Measurements from ENCODE around the gene NPAS3.

Gene NPAS3

DNA sequence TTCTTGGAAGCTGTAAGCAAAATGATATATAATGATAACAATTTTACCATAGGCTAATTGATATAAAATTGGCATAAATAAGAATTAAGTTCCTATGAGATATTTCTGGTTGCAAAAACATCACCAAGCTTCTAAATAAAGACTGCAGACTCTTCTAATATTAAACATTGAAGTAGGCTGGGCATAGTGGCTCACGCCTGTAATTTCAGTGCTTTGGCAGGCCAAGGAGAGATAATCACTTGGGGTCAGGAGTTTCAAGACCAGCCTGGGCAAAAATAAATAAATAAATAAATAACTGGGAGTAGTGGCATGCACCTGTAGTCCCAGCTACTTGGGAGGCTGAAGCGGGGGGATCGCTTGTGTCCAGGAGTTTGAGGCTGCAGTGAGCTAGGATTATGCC, 71.8 kb downstream of the NPAS3 start:
- no peak for DNase-seq (ENCODE audit: low read depth in 2 of 2)

DNA sequence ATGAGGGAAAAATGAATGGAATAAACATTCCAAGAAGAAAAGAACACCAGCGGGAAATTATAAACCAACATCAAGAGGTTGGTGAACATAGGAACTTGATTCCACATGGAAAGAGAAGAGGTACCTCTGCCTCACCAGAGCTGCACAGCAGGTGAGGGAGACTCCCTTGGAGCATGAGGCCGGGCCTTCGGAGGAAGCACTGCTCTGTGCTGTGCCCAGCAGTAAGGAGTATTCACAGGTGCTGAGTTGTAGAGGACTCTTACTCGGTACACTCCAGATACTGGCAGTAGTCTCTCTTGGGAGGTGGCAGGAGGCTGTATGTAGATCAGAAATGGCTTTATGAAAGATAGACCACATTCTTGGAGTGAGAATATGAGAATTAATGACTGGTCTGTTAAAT, 76.0 kb downstream of the NPAS3 start:
- DNase-seq (ENCODE audit: low read depth in 2 of 2) = no peak

DNA sequence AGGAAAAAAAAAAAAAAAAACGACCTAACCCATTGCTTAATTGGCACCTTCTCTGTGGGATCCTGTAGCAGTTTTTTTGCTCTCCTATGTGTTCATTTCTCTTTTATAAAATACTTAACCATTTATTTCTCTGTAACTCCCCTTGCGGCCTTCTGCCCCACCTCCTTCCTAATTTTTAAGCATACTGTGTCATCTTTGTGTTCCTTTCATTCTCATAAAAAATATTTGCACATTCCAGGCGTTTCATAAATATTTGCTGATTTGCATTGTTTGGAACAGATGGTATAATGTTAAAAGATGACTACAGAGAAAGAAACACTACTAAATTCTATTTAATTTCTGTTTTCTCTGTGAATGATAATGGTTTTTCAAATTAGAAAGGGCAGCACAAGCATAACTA, 77.9 kb downstream of the NPAS3 start:
- DNase-seq (ENCODE audit: low read depth in 2 of 2) = no peak

DNA sequence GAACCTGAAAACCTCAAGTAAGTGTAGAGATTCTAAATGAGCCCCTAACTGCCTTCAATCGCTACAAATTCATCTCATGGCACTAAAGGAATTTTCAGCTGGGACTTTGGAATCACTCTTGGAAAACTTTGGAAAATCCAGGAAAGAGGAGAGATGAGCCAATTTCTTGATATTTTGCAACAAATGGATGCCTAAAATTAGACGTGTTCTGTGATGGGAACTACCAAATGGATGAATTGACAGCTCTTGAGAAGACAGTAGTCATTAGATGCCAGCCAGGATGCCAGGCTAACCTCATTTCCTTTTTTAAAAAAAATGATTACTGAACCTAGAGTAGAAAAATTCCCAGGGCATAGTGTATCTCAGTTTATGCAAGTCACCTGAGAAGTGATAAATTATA, 78.3 kb downstream of the NPAS3 start:
- no peak for DNase-seq (ENCODE audit: low read depth in 2 of 2)

DNA sequence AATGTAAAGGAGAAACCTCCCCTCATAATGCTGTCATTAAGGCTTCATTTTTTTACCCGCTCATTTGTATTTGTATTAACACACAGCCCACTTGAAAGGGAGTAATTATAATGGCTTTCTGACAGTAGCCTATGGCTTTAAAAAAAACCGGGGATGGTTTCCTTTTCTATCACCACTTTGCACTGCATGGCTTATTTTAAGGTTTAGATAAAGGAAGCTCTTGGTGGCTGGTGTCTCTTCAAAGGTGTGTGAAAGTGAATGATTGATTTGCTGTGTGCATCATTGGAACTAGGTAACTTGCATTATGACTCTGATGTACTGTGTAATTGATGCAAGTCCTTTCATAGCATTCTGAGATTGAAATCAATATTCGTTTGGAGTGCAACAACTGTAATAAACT, 80.7 kb downstream of the NPAS3 start:
- no peak for DNase-seq (ENCODE audit: low read depth in 2 of 2)

DNA sequence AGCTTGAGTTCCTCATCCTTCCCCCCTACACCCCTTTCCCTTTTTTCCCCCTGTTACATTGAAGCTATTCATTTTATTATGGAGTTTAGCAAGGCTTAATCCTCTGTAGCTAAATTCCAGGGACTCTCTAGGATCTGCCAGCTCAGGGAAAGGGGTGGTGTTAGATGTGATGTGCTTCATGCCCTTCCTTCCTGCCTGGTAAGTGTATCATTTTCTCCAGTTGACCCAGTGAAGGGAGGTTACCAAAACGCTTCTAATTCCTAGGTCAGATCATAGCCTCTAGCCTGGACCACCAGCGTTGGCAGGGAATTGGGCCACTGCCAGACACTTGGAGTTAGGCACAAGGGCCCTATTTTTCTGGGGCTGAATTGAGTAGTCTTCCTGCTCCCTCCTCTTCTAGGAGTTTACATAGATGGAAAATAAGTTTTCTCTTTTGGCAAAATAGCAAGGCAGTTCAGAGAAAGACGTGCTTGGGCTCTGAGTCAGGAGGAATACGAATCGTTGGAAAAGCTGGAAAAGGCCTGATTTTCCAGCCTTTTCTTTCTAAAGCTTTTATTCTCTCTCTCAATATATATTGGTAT, 88.3 kb downstream of the NPAS3 start:
- no peak for DNase-seq (ENCODE audit: low read depth in 2 of 2)

DNA sequence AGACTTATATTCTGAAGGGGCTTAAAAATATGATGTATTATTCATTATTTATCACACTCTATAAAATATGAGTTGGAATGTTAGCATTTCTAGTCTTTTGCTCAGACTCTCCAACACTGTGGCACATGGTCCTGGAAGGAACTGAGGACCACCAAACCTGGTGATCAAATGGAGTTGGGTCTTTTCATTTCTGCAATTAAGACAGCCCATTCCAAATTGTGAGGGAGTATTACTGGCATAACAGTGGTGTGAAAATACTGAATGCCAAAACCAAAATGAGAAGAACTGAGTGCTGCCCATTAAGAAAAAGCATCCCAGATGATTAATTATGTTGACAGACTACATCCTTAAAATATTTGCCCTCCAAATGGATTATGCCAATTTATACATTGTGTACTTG, 90.8 kb downstream of the NPAS3 start:
- no peak for DNase-seq (ENCODE audit: low read depth in 2 of 2)

DNA sequence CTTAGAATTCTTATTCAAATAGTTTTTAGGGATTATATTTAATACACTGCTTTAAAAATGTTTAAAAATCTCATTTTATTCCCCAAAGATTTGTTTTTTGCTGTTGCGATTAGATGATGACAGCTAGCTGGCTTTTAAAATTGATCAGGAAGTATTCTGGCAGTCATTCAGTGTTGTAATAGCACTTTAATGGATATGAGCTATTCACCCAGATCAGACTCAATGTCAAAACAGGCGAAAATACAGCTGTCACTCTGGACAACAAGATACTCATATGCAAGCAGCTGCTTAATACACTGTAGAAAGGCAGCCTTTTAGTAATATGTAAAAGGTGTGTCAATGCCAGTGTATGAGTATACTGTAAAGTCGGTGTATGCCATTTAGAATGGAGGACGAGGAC, 91.7 kb downstream of the NPAS3 start:
- no peak for DNase-seq (ENCODE audit: low read depth in 2 of 2)

DNA sequence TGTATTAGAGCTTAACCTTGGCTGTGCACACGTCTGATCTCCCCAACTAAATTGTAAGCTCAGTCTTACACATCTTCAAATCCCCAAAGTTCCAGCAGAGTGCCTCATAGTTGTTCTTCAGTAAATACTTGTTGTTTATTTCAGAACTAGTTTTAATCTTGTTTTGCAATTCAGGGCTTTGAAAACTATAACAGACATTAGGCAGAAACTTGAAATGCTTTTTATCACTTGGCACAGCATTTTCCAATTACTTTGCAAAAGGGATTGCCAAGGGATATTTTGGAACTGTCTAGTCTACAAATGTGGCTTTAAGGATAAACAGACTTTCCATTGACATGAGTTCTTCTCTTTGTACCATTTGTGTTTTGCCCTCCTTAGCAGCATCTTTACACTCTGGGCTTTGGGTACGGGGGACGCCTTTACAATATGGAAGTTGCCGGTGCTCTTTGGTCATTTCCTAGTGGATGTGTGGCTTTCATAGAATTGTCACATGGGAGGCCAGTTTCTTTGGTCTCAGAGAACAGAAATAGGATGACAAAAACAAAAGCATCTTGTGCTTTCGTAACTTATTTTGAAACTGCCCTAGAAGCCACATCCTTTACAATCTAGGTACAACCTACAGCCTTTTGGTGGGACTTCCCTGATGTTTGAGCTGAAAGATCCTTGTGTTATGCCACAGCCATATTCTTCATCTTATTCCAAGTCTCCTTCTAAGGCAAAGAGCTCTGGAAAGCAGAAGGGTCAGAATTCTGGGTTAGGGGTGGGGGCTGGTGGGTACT, 96.9 kb downstream of the NPAS3 start:
- no peak for DNase-seq (ENCODE audit: low read depth in 2 of 2)

DNA sequence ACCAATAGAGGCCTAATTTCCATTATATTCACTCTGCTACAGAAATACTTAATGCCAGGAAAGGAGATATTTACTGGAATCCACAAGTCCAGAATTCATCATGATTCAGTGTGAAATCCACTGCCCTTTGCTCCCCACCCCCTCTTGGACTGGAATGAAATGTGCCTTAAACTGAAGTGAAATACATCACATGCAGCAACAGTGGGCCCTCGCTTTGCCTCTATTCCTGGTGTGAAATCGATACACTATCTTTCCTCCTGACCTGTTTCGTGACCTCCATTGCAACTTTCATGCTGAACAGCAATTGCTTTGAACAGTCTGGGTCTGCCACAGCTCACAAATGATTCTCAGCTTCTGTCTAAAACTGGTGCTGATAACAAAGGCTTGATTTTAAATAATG, 100.6 kb downstream of the NPAS3 start:
- DNase-seq (ENCODE audit: low read depth in 2 of 2) = no peak

DNA sequence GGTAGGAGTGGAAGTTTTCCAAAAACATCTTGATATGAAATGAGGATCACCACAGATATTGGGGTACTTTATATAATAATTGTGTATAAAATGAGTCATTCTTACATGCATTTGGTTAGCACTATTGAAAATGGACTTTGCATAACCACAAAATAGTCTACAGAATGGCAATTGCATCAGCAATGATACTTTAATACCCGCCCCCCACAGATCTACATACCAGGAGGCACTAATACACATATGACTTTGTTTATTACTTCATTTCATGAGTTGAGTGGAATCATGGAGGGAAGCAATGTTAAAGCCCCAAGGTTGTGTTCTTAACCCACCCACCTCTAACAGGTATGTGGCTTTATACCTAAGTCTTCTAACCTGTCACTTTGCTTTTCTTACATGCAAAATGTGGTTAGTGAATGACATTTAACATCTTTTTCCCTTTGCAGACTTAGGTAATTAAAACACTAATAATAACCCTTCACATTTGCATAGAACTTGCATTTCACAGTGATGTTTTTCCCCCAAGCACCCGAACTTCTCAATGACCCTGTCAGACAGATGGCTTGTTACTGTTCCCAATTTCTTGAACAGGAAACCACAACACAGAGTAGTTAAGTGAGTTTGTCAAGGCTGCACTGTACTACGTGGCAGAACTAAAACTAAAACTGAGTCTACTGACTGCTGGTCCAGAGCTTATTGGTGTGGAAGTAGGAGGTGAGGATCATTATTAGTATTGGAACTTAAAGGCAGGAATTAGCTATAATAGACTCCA, 101.9 kb downstream of the NPAS3 start:
- DNase-seq (ENCODE audit: low read depth in 2 of 2) = no peak

DNA sequence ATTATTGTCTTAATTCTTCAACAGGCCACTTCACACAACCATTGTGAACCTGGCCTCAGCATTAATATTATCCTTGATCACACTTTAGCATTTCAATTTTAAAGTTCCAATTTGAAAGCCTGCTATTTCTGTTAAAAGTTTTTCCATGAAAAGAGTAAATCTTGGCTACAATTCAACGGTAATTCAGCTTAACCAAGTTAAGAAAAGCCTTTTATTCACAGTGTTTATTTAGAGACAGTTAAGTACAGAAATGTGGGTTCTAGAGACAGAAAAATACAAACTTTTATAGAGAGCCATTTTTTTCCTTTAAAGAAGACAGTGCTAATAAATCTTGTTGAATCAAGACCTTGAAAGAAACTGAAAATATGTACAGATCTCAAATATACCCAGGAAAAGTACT, 103.9 kb downstream of the NPAS3 start:
- no peak for DNase-seq (ENCODE audit: low read depth in 2 of 2)

DNA sequence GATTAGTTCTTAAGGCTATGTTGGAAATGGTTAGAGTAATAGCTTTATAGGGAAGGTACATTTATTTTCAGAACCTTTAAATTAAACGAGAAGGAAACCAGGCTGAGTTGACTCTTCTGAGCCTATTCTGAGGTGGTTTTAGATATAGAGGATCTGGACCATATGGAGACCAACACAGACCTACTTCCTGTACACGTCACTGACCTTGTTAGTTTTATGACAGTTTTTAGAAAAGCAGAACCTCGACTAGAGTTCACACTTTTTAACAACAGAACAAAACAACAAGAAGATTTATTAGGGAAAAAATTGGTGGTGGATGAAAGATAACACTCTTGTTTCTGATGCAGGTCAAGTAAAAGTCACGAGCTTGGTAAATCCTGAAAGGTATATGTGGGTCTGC, 107.1 kb downstream of the NPAS3 start:
- DNase-seq (ENCODE audit: low read depth in 2 of 2) = no peak

DNA sequence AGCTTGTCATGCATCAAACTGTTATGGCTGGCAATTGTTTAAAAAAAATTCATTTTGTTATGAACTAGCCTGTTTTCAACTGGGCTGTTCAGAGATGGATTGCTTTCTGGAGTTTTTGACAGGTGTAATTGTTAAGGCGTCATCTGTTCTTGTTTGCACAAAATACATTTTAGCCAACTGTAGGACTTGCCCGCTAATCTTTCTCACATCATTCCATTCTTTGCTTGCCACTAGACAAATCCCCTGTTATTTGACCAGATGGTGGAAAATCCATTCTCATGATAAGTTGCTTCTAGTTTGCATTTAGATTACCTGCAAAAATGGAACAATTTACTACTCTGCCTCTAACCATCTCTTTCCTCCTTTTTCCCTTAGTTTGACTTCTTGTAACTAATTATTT, 114.3 kb downstream of the NPAS3 start:
- DNase-seq (ENCODE audit: low read depth in 2 of 2) = no peak

DNA sequence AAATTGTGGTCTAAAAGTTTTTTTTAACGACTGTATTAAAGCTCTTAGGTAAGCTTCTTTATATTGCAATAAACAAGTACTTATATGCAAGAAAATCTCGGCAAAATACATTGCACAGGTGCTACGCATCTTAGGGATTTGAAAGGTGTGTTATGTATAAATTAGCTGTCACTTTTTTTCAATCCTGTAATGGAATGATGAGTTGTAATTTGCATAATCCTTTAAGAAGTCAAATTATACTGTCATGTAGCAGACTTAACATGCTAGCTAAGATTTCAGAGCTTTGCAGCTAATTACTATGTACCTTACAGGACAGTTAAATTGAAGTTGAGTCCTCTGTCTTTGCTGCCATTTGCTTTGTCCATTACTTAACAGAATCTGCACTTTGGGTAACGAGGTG, 117.5 kb downstream of the NPAS3 start:
- DNase-seq (ENCODE audit: low read depth in 2 of 2) = no peak

DNA sequence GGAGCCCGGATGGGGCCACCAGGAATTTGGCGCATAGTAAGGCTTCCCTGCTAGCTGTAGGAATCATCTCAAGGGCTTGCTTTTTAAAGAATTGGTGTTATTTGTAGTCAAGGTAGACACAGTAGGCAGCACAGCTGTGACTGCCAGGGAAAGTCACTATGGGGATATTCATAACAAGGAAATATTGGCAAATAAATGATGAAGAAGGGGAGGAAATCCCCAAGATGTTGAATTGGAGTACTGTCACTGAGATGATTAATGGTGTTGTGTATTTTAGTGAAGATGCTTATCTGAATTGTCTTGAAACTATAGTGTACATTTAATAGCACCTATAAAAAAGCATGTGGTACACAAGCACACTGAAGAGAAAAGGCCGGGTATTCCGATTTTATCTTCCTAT, 118.9 kb downstream of the NPAS3 start:
- DNase-seq (ENCODE audit: low read depth in 2 of 2) = no peak

DNA sequence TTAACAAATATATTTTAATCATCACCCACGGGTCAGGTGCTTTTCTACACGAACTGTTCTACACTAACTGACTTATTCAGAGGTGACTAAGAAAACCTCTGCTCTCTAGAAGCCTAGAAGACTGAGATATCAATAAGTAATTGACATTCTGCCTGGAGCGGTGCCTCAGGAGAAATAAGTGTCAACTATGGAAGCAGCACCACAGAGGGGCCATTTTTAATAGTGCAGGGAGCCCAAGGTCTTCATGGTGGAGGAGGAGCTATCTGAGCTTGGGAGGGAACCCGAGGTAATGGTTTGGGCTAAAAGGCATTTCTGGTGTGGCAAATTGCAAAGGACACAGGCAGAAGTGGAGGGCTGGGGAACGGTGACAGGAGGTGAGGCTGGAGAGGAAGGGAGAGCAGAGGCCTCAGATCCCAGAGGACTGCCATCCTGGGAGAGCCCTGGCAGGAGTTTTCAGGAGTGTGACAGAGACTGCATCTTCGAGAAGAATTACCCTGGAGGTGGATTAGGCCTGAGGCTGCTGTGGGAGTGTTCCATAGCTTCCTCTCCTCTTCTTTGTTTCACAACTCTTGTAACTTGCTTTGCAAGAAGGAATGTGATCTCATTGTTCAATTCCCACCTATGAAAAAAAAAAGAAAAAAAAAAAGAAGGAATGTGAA, 123.1 kb downstream of the NPAS3 start:
- no peak for DNase-seq (ENCODE audit: low read depth in 2 of 2)

DNA sequence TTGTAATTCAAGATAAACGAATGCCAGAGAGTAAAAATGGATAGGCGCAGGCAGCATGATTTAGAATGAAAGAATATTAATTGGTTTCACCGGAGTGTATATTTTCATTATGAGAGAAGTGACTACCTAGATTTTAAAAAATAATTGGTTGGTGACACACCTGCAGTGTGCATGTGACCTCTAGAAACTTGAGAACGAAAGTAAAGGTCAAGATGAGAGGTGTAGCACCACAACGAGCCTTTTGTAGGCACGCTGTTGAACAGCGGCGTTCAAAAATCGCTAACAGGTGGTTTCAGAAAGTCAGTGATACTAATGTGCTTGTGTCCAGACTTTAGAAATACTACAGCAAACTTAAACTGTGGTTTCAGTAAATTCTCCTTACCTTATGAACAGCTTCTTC, 123.8 kb downstream of the NPAS3 start:
- no peak for DNase-seq (ENCODE audit: low read depth in 2 of 2)

DNA sequence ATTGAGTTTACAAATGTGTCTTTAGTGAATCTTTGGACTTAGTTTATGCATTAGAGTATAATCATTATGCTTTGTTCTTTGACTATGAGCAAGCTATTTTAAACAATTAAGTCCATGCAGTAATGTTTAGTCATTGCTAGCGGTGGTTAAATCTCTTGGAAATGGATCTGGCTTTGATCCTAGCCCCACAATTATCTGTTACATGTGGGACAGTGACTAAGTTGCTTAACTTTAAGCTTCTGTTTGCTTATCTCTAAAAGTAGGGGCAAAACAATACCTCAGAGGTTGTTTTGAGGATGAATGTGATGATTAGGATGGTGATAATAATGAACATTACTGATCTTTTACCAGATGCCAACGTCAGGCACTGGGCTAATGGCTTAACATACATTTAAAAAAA, 124.2 kb downstream of the NPAS3 start:
- no peak for DNase-seq (ENCODE audit: low read depth in 2 of 2)

DNA sequence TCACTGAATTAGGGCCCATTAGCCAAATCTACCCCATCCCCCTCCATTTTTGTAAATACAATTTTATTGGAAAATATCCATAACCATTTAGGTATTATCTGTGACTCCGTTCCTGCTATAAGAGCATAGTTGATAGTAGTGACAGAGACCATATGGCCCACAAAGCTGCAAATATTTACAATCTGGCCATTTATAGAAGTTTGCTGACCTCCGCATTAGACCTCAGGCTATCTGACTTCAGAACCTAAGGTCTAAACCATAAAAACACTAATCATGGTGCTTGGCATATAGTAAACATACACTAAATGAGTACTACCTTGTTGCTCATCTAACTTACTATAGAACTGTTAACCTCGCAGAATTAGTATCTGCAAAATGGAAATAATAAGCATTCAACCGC, 124.8 kb downstream of the NPAS3 start:
- no peak for DNase-seq (ENCODE audit: low read depth in 2 of 2)

DNA sequence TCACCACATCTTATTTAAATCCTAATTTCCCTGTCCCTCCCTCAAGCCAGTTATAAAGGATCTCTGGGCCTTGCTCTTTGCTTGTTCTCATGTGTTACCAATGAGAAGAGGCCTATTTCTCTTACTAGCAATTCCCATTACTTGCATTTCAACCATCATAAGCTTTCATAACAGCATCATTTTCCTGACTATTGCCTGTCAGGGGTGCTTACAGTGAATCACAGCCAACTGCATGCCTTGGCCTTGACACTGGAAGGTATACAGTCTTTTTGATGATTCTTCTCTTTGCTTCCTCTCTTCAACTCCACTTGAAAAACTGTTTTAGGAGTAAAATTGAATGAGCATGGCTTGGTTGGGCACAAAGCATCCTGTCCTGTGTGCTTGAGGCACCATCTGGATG, 127.0 kb downstream of the NPAS3 start:
- no peak for DNase-seq (ENCODE audit: low read depth in 2 of 2)

DNA sequence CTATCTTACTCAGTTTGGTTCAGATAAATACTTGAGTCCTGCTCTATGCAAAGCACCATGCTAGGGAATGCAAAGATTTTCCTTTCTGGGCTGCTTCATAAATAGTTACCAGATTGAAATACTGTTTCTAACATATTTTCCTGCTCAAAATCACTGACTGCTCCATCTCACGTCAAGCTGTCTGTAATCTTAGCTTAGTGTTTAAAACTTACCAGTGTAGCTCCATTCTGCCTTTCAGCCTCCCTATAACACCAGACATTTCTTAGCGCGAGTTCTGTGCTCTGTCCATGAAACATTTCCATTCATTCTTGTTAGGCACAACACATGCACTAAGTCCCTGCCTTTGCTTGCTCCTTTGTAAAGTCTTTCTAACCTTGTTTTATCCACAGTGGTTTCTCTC, 129.4 kb downstream of the NPAS3 start:
- DNase-seq (ENCODE audit: low read depth in 2 of 2) = no peak

DNA sequence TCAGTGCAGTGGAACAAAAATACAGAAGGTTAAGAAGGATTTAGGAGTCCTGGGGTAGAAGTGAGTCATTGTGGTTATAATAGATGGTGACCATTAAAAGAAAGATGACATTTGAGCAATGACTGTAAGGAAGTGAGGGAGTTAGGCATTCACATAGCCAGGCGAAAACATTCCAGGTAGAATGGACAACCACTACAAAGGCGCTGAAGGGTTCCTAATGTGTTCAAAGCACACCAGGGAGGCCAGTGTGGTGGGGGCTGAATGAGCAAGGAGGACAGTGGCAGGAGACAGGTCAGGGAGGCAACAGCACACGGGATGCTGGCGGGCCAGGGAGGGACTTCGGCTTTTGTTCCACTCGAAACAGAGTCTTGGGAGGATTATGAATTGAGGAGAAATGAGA, 129.9 kb downstream of the NPAS3 start:
- DNase-seq (ENCODE audit: low read depth in 2 of 2) = no peak
